ENCODE data around the gene EPDR1.

DNA sequence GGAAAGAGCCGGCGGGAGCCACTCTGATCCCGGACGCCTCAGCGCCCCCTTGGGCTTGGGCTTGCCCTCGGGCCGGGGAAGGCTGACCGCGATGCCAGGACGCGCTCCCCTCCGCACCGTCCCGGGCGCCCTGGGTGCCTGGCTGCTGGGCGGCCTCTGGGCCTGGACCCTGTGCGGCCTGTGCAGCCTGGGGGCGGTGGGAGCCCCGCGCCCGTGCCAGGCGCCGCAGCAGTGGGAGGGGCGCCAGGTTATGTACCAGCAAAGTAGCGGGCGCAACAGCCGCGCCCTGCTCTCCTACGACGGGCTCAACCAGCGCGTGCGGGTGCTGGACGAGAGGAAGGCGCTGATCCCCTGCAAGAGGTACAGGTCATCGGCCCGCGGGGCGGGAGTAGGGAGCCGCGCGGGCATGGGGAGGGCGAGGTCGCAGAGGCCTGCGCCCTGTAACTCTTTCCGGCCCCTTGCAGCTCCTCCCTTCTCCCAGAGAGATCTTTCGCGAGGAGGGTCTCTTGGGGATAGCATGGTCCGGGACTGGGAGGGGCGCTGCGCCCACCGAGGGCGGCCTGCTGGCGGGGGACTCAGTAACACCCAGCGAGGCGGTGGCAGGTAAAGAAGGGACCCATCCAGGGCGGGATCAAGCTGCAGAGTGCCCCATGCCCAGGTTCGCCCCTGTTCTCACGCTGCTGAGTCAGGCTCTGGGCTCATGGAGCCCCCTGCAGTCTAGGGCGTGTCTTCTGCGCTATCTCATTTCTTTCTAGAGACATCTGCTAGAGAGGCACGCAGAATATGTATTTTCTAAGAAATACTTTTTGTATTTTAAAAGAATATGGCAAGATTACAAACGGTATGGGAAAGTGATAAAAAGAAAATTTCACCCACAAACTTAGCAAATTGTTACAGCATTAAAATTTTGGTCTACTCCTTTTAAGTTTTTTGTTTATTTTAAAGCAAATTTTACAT lies 687 bp downstream of the EPDR1 start:
- TF ChIP-seq, protein P1, sequence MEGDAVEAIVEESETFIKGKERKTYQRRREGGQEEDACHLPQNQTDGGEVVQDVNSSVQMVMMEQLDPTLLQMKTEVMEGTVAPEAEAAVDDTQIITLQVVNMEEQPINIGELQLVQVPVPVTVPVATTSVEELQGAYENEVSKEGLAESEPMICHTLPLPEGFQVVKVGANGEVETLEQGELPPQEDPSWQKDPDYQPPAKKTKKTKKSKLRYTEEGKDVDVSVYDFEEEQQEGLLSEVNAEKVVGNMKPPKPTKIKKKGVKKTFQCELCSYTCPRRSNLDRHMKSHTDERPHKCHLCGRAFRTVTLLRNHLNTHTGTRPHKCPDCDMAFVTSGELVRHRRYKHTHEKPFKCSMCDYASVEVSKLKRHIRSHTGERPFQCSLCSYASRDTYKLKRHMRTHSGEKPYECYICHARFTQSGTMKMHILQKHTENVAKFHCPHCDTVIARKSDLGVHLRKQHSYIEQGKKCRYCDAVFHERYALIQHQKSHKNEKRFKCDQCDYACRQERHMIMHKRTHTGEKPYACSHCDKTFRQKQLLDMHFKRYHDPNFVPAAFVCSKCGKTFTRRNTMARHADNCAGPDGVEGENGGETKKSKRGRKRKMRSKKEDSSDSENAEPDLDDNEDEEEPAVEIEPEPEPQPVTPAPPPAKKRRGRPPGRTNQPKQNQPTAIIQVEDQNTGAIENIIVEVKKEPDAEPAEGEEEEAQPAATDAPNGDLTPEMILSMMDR (IDR thresholded peaks at IDR 0.05; ENCODE audit: insufficient read depth, low read length, poor library complexity, severe bottlenecking) = no peak
- TF ChIP-seq EZH2phosphoT487 (conservative IDR thresholded peaks at IDR 0.05; ENCODE audit: low read length) = no peak

All from SU-DHL-6 (cell line).